MCF 10A (cell line): ENCODE measurements around the gene BMAL2. TPM values are rescaled to one million over a fixed set of nuclear protein-coding genes. Genes with fewer than 3 reads are reported as not detected.
A peak's percentile ranks its signal among the peaks of the same experiment; 100 is the strongest.

Source experiments
- BruUV-seq: library from RNA; stranded (reverse); fragments of 400-500 nt; replicated peaks from 2 replicates; lab custom pipeline; 2021; lab: Mats Ljungman, UMichigan
- CTCF ChIA-PET: fragments of 300-600 bp; sonication (Branson Sonifier 250); formaldehyde crosslinking; extraction: SDS; loops from one replicate; lab custom pipeline; 2021; ENCODE audit warnings: antibody characterized with exemption, inconsistent platforms; lab: Yijun Ruan, JAX
- POLR2A ChIA-PET: fragments of 300-600, 350-650 bp; sonication (Branson Sonifier 250); formaldehyde crosslinking; extraction: SDS; loops from one replicate; lab custom pipeline; 2020; ENCODE audit warnings: antibody characterized with exemption, inconsistent platforms; lab: Yijun Ruan, JAX
- DNase-seq: peaks from one replicate; pipeline ENCODE4 v3.0.0-alpha.2; 2018; ENCODE audit not compliant: unreplicated experiment
- H3K27ac Mint-ChIP-seq: one replicate; pipeline ENCODE4 v1.8.0; 2022; ENCODE audit warnings: mild to moderate bottlenecking, low read depth, mixed read lengths; ENCODE audit not compliant: unreplicated experiment
- H3K27me3 Mint-ChIP-seq: one replicate; pipeline ENCODE4 v1.8.0; 2022; ENCODE audit warnings: mixed read lengths; ENCODE audit not compliant: insufficient read depth, unreplicated experiment
- H3K36me3 Mint-ChIP-seq: one replicate; pipeline ENCODE4 v1.8.0; 2022; ENCODE audit warnings: mild to moderate bottlenecking, moderate library complexity, mixed read lengths; ENCODE audit not compliant: insufficient read depth, unreplicated experiment
- H3K4me1 Mint-ChIP-seq: one replicate; pipeline ENCODE4 v1.8.0; 2022; ENCODE audit warnings: mixed read lengths; ENCODE audit not compliant: insufficient read depth, unreplicated experiment
- H3K4me3 Mint-ChIP-seq: one replicate; pipeline ENCODE4 v1.8.0; 2022; ENCODE audit warnings: mild to moderate bottlenecking, moderate library complexity, mixed read lengths; ENCODE audit not compliant: unreplicated experiment
- H3K9me3 Mint-ChIP-seq: one replicate; pipeline ENCODE4 v1.8.0; 2022; ENCODE audit warnings: mixed read lengths; ENCODE audit not compliant: unreplicated experiment
- intact Hi-C: fragments of 100-400 bp; cut with micrococcal nuclease; formaldehyde crosslinking; loops from 2 replicates; pipeline ENCODE4 v1.14.1; 2022
- total RNA-seq: library from RNA; stranded (reverse); gene quantifications from 2 replicates; pipeline ENCODE4 v1.2.3, GENCODE V29; 2022
- TF ChIP-seq, protein P1 (sequence below): fragments of 200-600 bp; IDR thresholded peaks from one replicate; pipeline ENCODE4 v1.8.0; 2022; ENCODE audit warnings: antibody characterized with exemption, mild to moderate bottlenecking; ENCODE audit not compliant: unreplicated experiment

Gene BMAL2
- total RNA-seq, 1 experiment from 2014 or later, result 18.0 TPM

- TF ChIP-seq, protein P1, sequence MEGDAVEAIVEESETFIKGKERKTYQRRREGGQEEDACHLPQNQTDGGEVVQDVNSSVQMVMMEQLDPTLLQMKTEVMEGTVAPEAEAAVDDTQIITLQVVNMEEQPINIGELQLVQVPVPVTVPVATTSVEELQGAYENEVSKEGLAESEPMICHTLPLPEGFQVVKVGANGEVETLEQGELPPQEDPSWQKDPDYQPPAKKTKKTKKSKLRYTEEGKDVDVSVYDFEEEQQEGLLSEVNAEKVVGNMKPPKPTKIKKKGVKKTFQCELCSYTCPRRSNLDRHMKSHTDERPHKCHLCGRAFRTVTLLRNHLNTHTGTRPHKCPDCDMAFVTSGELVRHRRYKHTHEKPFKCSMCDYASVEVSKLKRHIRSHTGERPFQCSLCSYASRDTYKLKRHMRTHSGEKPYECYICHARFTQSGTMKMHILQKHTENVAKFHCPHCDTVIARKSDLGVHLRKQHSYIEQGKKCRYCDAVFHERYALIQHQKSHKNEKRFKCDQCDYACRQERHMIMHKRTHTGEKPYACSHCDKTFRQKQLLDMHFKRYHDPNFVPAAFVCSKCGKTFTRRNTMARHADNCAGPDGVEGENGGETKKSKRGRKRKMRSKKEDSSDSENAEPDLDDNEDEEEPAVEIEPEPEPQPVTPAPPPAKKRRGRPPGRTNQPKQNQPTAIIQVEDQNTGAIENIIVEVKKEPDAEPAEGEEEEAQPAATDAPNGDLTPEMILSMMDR, result no peak
- H3K4me3 Mint-ChIP-seq, result no peak overlapping the region
- no peaks in the 10 kb centered on the region for H3K9me3 Mint-ChIP-seq
- no peaks in the 10 kb centered on the region for H3K27me3 Mint-ChIP-seq
- intact Hi-C loops, result no loop called here
- H3K36me3 Mint-ChIP-seq, result peaks cover 23% of the 10 kb centered on the region
- ChIA-PET CTCF (interaction anchor here (0.6 to 1.1 kb wide), 5 partner anchors 16 to 228 kb away, joined by 3 to 4 read pairs (median 3); no protein-coding TSS in a partner anchor), POLR2A (interaction anchor here (0.7 to 3.4 kb wide), 3 partner anchors 9 to 170 kb away, joined by 3 to 9 read pairs (median 4); partner anchors contain the start of gene BMAL2)
- no peak for DNase-seq
- no TSS peak for BruUV-seq
- H3K4me1 Mint-ChIP-seq, result peaks cover under 1% of the 10 kb centered on the region
- no peak overlapping the region for H3K27ac Mint-ChIP-seq
Observed at GRCh38 chr12:27324530-27324929, 8.1 kb upstream of the BMAL2 start.

DNA sequence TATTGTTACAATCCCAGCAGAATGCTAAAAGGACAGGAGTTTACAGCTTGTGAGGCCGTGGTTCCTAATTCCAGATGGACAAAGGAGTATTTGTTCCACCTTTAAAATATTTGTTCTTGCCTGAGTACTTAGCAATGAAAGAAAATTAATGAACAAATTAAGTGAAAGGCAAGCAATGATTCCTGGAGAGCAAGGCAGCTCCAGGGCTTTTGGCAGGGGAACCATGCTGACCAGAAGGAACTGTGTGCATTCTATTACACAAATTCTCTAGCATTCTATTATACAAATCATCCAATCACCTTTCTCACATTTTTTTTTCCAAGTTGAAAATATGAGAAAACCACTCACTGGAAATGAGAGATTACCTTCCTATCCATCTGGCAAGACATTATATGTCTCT, 1.8 kb upstream of the BMAL2 start:
- ChIA-PET CTCF (interaction anchor here (0.7 to 3.7 kb wide), 6 partner anchors 13 to 297 kb away, joined by 3 to 15 read pairs (median 4); no protein-coding TSS in a partner anchor), POLR2A (interaction anchor here (0.6 to 4.6 kb wide), 22 partner anchors 10 to 890 kb away, joined by 3 to 54 read pairs (median 5); partner anchors contain the start of genes MED21, STK38L and TM7SF3)
- no peaks in the 10 kb centered on the region for H3K9me3 Mint-ChIP-seq
- TF ChIP-seq, protein P1, result no peak
- BruUV-seq, result no TSS peak
- H3K4me3 Mint-ChIP-seq, result peak overlapping the region; percentile 86
- no peaks in the 10 kb centered on the region for H3K27me3 Mint-ChIP-seq
- H3K36me3 Mint-ChIP-seq, result no peaks in the 10 kb centered on the region
- peak; percentile 44 for DNase-seq
- peaks cover 39% of the 10 kb centered on the region for H3K4me1 Mint-ChIP-seq
- intact Hi-C loops, result no loop called here
- peak overlapping the region; percentile 98 for H3K27ac Mint-ChIP-seq

DNA sequence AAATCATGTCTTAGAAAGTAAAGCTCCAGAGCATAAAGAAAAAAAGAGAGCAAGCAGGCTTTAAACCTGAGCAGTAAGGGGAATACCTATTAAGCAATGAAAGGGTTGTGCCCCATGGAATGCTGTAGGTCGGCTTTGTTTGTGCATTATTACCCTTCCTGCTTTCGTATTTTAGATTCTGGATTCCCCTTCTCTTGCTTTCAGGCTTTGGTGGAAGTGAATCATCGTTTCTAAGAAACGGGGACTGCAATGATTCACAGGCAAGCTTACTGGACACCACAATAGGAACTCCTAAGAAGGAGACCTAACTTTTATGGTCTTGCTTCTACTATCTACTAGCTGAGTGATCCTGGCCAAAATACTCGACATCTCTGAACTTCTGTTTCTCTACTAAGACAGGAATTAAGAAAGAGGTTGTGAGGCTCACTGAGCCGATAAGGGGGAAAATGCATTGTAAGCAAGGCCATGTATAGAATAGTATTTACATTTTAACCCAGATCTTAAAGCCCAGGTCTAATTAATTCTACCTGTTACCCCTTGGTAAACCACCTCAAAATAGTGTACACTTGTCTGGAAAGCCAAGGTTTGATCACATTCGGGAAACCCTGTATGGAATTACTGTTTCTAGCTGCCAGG, 1.2 kb upstream of the BMAL2 start:
- POLR2A ChIA-PET, result interaction anchor here (0.6 to 4.6 kb wide), 25 partner anchors 10 to 889 kb away, joined by 3 to 54 read pairs (median 5); partner anchors contain the start of genes MED21, STK38L and TM7SF3
- H3K27me3 Mint-ChIP-seq, result no peaks in the 10 kb centered on the region
- peak overlapping the region; percentile 86 for H3K4me3 Mint-ChIP-seq
- H3K4me1 Mint-ChIP-seq, result peaks cover 44% of the 10 kb centered on the region
- peak; percentile 94 for DNase-seq
- H3K9me3 Mint-ChIP-seq, result no peaks in the 10 kb centered on the region
- intact Hi-C loops, result no loop called here
- TF ChIP-seq, protein P1, result no peak
- H3K36me3 Mint-ChIP-seq, result no peaks in the 10 kb centered on the region
- CTCF ChIA-PET, result interaction anchor here (0.6 to 3.7 kb wide), 8 partner anchors 11 to 296 kb away, joined by 3 to 15 read pairs (median 3); no protein-coding TSS in a partner anchor
- BruUV-seq, result no TSS peak
- H3K27ac Mint-ChIP-seq, result peak overlapping the region; percentile 98

DNA sequence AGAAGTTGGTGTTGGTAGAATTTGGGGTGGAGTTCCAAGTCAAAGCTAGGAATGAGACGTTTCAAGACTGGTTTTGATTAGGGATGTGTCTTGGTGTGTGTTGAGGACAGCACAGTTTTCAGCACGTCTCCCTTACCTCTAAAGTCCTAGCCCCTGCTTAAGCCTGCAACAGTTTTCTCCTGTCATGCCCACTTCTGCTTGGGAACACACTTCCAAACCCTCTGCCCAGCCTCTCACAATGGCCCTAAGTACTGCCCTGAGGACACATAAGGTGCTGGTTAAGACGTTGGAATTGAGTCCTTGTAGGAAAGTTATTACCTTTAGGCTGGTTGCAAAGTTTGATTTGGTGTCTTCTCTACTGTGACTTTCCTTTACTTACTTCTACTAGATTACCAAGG, 710 bp upstream of the BMAL2 start:
- intact Hi-C loops, result no loop called here

More for the DNA sequence above, 710 bp upstream of the BMAL2 start:
- ChIA-PET CTCF (interaction anchor here (0.6 to 1.2 kb wide), 8 partner anchors 9 to 296 kb away, joined by 3 to 7 read pairs (median 3); no protein-coding TSS in a partner anchor), POLR2A (interaction anchor here (0.7 to 4.6 kb wide), 18 partner anchors 10 to 393 kb away, joined by 3 to 54 read pairs (median 6); partner anchors contain the start of genes MED21, STK38L and TM7SF3)
- Mint-ChIP-seq H3K9me3 (no peaks in the 10 kb centered on the region), H3K36me3 (no peaks in the 10 kb centered on the region), H3K27ac (peak overlapping the region; percentile 98), H3K27me3 (no peaks in the 10 kb centered on the region), H3K4me1 (peaks cover 45% of the 10 kb centered on the region), H3K4me3 (peak overlapping the region; percentile 86)
- TF ChIP-seq, protein P1, result no peak
- no peak for DNase-seq
- BruUV-seq, result TSS peak; percentile 27
